ENCODE data around the gene SCAMP2. TPM values are rescaled to one million over a fixed set of nuclear protein-coding genes. Genes with fewer than 3 reads are reported as not detected.

The SCAMP2 gene
- total and polyA plus RNA-seq, 2 of the 13 experiments (the other 11 are each of a cell fraction or from before 2014, with no cell fraction given), result 34.8 to 121 TPM

DNA sequence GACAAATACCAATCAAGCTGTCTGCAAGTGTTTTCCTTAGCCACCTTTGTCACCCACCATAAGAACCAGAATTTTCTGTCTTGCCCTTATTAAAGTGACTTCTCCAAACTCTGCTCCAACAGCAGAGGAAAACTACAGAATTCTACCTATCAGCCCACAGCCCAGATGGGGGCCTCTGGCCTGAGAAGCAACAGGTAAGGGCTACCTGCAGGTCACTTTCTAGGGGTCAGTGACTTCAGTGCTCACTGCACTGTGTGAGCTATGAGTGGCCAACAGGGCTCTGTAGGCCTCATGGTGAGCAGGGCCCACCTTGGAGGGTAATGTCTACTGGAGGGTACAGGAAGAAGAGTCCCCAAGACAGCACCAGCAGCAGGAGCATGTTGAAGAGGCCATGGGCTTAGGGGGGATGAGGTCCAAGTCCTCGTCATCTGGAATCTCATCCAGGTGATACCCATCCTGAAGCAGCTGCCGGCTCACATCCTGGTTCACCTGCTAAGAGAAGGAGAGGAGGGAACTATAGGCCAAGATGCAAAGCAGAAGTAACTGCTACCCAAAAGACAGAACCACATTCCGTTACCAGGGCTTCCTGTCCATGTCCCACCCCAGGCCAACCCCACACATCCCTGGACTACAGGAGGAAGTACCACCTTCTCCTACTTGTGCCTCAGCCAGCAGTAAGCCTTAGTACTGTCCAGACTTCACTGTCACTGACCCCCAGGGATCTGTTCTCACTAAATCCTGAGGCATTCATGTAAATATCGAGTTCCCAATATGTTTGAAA is 29.3 kb upstream of the SCAMP2 start:
- ChIA-PET POLR2A (interaction anchor here (0.9 to 3.6 kb wide), 9 partner anchors 8 to 131 kb away, joined by 3 to 23 read pairs (median 4); partner anchors contain the start of gene MPI), CTCF (ENCODE audit: low intra/inter-chr PET ratio, low total read pairs) (interaction anchor here (1.1 to 1.5 kb wide), 3 partner anchors 48 to 86 kb away, joined by 3 to 6 read pairs (median 3); partner anchors contain the start of gene ULK3)
- no peaks in the 10 kb centered on the region for H4K20me1 ChIP-seq (ENCODE audit: insufficient read depth, low read length)
- H3K79me2 ChIP-seq (ENCODE audit: insufficient read depth, low read length), result peaks cover 16% of the 10 kb centered on the region
- FAIRE-seq (no peak), ATAC-seq (no peak), DNase-seq (ENCODE audit: low spot score) (no peak)
- no peak overlapping the region for H3K9ac ChIP-seq (ENCODE audit: insufficient read depth, low read depth, low read length)
- no TSS peak for BruUV-seq (replicated peaks)
- no peak overlapping the region for H3K4me2 ChIP-seq (ENCODE audit: low read depth, low read length)
- in situ Hi-C loops (cut with HindIII; ENCODE audit: extremely low pct_ligation_motif_present, low pct_unique_long_range_greater_than_20kb), result no loop called here
- no peak overlapping the region for H2AFZ ChIP-seq (ENCODE audit: low read length)
- 98% methylated on average over 4 of the region's 4 CpGs for WGBS (ENCODE audit: low lambda C conversion rate)
- no peak overlapping the region for H3K27ac ChIP-seq (ENCODE audit: extremely low read length, insufficient read depth, low read length)
- intact Hi-C loops (cut with micrococcal nuclease; ENCODE audit: unreplicated experiment), result no loop called here
- peaks cover 26% of the 10 kb centered on the region for H3K4me1 ChIP-seq (ENCODE audit: insufficient read depth, low read length)
- no peaks in the 10 kb centered on the region for H3K9me3 ChIP-seq (ENCODE audit: low read length)
- TF ChIP-seq, protein P1, sequence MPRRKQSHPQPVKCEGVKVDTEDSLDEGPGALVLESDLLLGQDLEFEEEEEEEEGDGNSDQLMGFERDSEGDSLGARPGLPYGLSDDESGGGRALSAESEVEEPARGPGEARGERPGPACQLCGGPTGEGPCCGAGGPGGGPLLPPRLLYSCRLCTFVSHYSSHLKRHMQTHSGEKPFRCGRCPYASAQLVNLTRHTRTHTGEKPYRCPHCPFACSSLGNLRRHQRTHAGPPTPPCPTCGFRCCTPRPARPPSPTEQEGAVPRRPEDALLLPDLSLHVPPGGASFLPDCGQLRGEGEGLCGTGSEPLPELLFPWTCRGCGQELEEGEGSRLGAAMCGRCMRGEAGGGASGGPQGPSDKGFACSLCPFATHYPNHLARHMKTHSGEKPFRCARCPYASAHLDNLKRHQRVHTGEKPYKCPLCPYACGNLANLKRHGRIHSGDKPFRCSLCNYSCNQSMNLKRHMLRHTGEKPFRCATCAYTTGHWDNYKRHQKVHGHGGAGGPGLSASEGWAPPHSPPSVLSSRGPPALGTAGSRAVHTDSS (CRISPR knock-in tag; conservative IDR thresholded peaks at IDR 0.05), result no peak
- TF ChIP-seq ZNF567 (CRISPR knock-in tag; IDR thresholded peaks at IDR 0.05; ENCODE audit: borderline replicate concordance) (no peak), ZNF703 (CRISPR knock-in tag; IDR thresholded peaks at IDR 0.05; ENCODE audit: borderline replicate concordance) (no peak), ZUFSP (CRISPR knock-in tag; IDR thresholded peaks at IDR 0.05; ENCODE audit: borderline replicate concordance) (no peak), ZNF644 (CRISPR knock-in tag; IDR thresholded peaks at IDR 0.05; ENCODE audit: low read depth) (no peak), HDAC6 (IDR thresholded peaks at IDR 0.05; ENCODE audit: low read depth, low read length) (no peak), ZNF724P (CRISPR knock-in tag; IDR thresholded peaks at IDR 0.05; ENCODE audit: borderline replicate concordance) (no peak), ZNF749 (CRISPR knock-in tag; IDR thresholded peaks at IDR 0.05; ENCODE audit: borderline replicate concordance) (no peak), SNAPC5 (CRISPR knock-in tag; IDR thresholded peaks at IDR 0.05; ENCODE audit: borderline replicate concordance) (no peak)
- H3K36me3 ChIP-seq (replicated peaks in 1 of 2; ENCODE audit: control insufficient read depth in 1 of 2, insufficient read depth in 2 of 2, low read length in 2 of 2), result peaks cover 18 to 50% of the 10 kb centered on the region in 2 experiments
- H3K27me3 ChIP-seq (ENCODE audit: control insufficient read depth in 1 of 2, insufficient read depth in 2 of 2, low read length in 2 of 2), result no peaks in the 10 kb centered on the region; a peak in 1 of 5 replicates
- no peak overlapping the region for H3K4me3 ChIP-seq (replicated peaks in 1 of 3; ENCODE audit: insufficient read depth in 1 of 3, low read depth in 2 of 3, low read length in 3 of 3)

All from HepG2 (cell line).